HG03521 (cell line): Measurements from ENCODE around the gene CARNS1.

Experiments
- ATAC-seq: cut with Tn5 transposase; IDR thresholded peaks from one replicate; pipeline ENCODE4 v1.9.1; 2021; ENCODE audit warnings: mild to moderate bottlenecking, moderate library complexity; ENCODE audit not compliant: unreplicated experiment

Gene CARNS1

GRCh38 chr11:67375320-67376055 is 40.0 kb upstream of the CARNS1 start:
- ATAC-seq, result no peak

DNA sequence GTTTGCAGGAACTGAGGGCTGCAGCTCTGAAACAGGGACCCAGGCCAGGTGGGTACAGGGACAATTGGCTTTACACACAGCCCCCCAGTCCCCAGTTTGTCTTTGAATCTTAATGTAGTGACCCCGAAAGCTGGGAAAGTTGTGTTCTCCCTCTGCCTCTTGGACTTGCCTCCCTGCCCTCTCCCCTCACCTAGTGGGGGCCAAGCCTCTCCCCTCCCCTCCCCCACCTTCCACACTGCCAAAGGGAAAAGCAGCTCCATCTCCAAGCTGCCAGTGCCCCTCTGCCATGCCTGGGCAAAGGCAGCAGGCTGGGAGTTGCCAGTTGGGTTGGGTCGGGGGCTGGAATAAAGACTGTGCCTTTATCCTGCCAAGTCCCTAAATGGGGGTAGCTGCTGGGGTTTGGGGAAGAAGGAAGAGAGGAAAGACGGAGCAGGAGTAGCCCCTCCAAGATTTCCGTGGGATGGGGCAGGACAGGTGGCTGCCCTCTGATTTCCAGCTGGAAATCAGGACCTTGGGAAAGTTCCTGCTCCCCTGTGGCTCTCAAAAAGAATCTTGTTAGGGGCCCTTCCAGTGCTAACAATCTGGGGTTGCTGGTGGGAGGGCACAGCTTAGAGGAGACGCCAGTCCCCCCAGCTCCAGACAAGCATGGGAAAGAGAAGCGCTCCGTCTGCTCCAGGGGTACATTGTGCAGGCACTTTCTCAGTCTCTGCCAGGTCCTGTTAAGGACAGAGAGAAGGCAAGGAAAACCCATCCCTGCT is 39.2 kb upstream of the CARNS1 start:
- ATAC-seq, result no peak

- no peak for ATAC-seq
These were observed 38.3 kb upstream of the CARNS1 start for GRCh38 chr11:67376873-67377808.

- no peak for ATAC-seq
These were observed 36.9 kb upstream of the CARNS1 start for GRCh38 chr11:67378544-67378943.

- no peak for ATAC-seq
These were observed 36.1 kb upstream of the CARNS1 start for GRCh38 chr11:67379061-67380058.

- no peak for ATAC-seq
These were observed 34.1 kb upstream of the CARNS1 start for GRCh38 chr11:67381244-67381972.

- no peak for ATAC-seq
These were observed 33.0 kb upstream of the CARNS1 start for GRCh38 chr11:67382276-67383136.

GRCh38 chr11:67384851-67385366 is 30.6 kb upstream of the CARNS1 start:
- no peak for ATAC-seq

GRCh38 chr11:67387069-67387468 is 28.4 kb upstream of the CARNS1 start:
- no peak for ATAC-seq

DNA sequence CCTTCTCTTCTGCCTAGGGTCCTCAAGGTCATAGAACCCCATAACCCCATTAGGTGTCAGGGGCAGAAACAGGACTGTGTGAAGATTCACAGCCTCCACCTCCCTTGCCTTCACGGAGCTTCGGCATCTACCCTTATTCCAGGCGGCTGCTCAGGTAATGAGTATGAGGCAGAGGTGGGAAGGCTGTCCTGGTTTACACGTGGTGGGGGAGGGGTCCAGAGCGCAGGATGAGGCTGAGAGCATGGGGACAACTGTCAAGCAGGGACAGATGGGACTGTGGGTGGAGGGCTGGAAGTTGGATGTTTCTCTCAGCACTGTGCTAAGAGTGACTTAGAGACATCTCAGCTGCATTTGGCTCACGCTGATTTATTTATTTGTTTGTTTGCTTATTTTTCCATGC is 28.0 kb upstream of the CARNS1 start:
- no peak for ATAC-seq

DNA sequence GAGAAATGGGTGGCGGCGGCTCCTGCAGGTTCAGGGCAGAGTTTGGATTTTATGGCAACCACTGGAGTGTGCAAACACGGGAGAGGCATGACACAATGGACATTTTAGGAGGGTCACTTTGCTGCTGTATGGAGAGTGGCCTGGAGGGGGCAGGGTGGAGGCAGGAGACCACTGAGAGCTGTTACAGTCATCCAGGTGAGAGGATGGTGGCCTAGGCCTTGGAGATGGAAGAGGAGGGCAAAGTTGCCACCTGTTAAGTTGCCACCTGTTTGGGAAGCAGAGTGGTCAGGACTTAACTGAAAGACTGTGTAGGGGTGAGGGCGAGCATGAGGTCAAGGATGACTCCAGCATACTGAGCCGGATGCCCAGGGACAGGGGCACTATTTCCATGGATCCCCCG is 26.0 kb upstream of the CARNS1 start:
- no peak for ATAC-seq

- no peak for ATAC-seq
These were observed 24.6 kb upstream of the CARNS1 start for GRCh38 chr11:67390947-67391303.

GRCh38 chr11:67391304-67392182 is 23.9 kb upstream of the CARNS1 start, which contains the start of gene RAD9A:
Gene RAD9A (plus strand): TSS chr11:67391986. CDS start chr11:67392045, 59 bp downstream.
- peak; percentile 65 for ATAC-seq

- no peak for ATAC-seq
These were observed 23.2 kb upstream of the CARNS1 start for GRCh38 chr11:67392183-67392715.

- ATAC-seq, result no peak
These were observed 22.0 kb upstream of the CARNS1 start for GRCh38 chr11:67393437-67393836.

DNA sequence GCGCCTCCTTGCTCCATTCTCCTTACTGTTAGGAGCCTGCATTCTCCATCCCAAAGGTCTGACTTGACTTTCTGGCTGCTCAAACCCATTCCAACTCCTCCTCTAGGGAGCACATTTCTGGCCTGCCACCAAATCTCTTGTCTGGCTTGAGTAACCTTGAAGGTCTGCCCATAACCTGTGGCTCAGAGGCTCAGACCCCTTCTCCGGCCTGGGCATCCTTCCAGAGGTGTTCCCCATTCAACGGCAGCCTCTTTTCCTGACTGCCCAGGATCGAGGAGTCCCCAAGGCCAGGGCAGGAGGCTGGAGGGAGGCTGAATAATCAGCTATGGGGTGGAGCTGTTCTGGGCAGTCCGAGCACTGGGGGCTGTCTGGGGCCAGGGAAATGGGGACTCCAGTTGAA is 21.5 kb upstream of the CARNS1 start:
- no peak for ATAC-seq
